Measurements from ENCODE around the gene SNX1. TPM values are rescaled to one million over a fixed set of nuclear protein-coding genes. Genes with fewer than 3 reads are reported as not detected.

SNX1 gene
- total and polyA plus RNA-seq, 2 of the 13 experiments (the other 11 are each of a cell fraction or from before 2014, with no cell fraction given): 29.3 to 60.1 TPM

- TF ChIP-seq MYPOP (CRISPR knock-in tag; IDR thresholded peaks at IDR 0.05) (0 out of 2 replicates have a peak, but pooled peaks have one; percentile 23), FOXP1 (IDR thresholded peaks at IDR 0.05) (no peak), FOXP1 (CRISPR knock-in tag; IDR thresholded peaks at IDR 0.05) (peak; percentile 23; the same call in 1 of the 2 replicates), ZNF772 (CRISPR knock-in tag; IDR thresholded peaks at IDR 0.05) (no peak; the same call in 1 of the 2 replicates), NR2F1 (CRISPR knock-in tag; IDR thresholded peaks at IDR 0.05) (no peak), ZNF781 (CRISPR knock-in tag; IDR thresholded peaks at IDR 0.05; ENCODE audit: borderline replicate concordance, not compliant biosample characterization) (no peak), KDM3A (CRISPR knock-in tag; IDR thresholded peaks at IDR 0.05; ENCODE audit: low read depth) (no peak), ZSCAN25 (CRISPR knock-in tag; IDR thresholded peaks at IDR 0.05) (no peak), SMAD1 (CRISPR knock-in tag; IDR thresholded peaks at IDR 0.05; ENCODE audit: borderline replicate concordance, low read depth) (no peak), DMAP1 (CRISPR knock-in tag; IDR thresholded peaks at IDR 0.05) (peak; percentile 39; the same call in 1 of the 2 replicates), ZEB1 (IDR thresholded peaks at IDR 0.05; ENCODE audit: insufficient replicate concordance, low read depth) (no peak), PRDM10 (CRISPR knock-in tag; IDR thresholded peaks at IDR 0.05; ENCODE audit: low read depth) (no peak), ZNF17 (CRISPR knock-in tag; IDR thresholded peaks at IDR 0.05) (no peak), CHD4 (IDR thresholded peaks at IDR 0.05; ENCODE audit: borderline replicate concordance, low read length) (no peak), ZNF414 (CRISPR knock-in tag; IDR thresholded peaks at IDR 0.05) (no peak), ZNF547 (CRISPR knock-in tag; IDR thresholded peaks at IDR 0.05) (no peak), RXRA (CRISPR knock-in tag; IDR thresholded peaks at IDR 0.05) (peak; percentile 73), PTBP1 (IDR thresholded peaks at IDR 0.05; ENCODE audit: low read depth, low read length, poor library complexity, severe bottlenecking) (no peak), TGIF2 (CRISPR knock-in tag; IDR thresholded peaks at IDR 0.05) (no peak)
- TF ChIP-seq, protein P1, sequence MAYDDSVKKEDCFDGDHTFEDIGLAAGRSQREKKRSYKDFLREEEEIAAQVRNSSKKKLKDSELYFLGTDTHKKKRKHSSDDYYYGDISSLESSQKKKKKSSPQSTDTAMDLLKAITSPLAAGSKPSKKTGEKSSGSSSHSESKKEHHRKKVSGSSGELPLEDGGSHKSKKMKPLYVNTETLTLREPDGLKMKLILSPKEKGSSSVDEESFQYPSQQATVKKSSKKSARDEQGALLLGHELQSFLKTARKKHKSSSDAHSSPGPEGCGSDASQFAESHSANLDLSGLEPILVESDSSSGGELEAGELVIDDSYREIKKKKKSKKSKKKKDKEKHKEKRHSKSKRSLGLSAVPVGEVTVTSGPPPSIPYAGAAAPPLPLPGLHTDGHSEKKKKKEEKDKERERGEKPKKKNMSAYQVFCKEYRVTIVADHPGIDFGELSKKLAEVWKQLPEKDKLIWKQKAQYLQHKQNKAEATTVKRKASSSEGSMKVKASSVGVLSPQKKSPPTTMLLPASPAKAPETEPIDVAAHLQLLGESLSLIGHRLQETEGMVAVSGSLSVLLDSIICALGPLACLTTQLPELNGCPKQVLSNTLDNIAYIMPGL (CRISPR knock-in tag; IDR thresholded peaks at IDR 0.05; ENCODE audit: borderline replicate concordance in 1 of 2, low read depth in 1 of 2): peak in 1 of 2 experiments; percentile 49; a peak in 1 of 4 replicates
- TF ChIP-seq, protein P2, sequence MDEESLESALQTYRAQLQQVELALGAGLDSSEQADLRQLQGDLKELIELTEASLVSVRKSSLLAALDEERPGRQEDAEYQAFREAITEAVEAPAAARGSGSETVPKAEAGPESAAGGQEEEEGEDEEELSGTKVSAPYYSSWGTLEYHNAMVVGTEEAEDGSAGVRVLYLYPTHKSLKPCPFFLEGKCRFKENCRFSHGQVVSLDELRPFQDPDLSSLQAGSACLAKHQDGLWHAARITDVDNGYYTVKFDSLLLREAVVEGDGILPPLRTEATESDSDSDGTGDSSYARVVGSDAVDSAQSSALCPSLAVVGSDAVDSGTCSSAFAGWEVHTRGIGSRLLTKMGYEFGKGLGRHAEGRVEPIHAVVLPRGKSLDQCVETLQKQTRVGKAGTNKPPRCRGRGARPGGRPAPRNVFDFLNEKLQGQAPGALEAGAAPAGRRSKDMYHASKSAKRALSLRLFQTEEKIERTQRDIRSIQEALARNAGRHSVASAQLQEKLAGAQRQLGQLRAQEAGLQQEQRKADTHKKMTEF (CRISPR knock-in tag; IDR thresholded peaks at IDR 0.05): peak; percentile 68; the same call in 1 of the 2 replicates
Measured at GRCh38 chr15:64146885-64147681, 51.3 kb downstream of the SNX1 start (continued).

Measured in HepG2 (cell line).